Neural progenitor cell (in vitro differentiated cells): ENCODE measurements around the gene PARVG. TPM values are rescaled to one million over a fixed set of nuclear protein-coding genes. Genes with fewer than 3 reads are reported as not detected.

Experiments
- DNase-seq: peaks from one replicate; pipeline ENCODE4 v3.0.0-alpha.2; 2016; ENCODE audit warnings: low spot score
- H2AFZ ChIP-seq: fragments of 200-600 bp; sonication (generic); replicated peaks from 2 replicates; pipeline ENCODE4 v1.6.1; 2016; ENCODE audit warnings: antibody characterized with exemption
- H3F3A ChIP-seq: fragments of 200-600 bp; sonication (generic); 2 replicates; pipeline ENCODE4 v1.6.1; 2016; ENCODE audit warnings: antibody characterized with exemption, low read depth
- H3K27ac ChIP-seq: fragments of 200-600 bp; sonication (generic); 2 replicates; pipeline ENCODE4 v1.5.1; 2016; ENCODE audit warnings: mild to moderate bottlenecking
- H3K27me3 ChIP-seq: fragments of 200-600 bp; sonication (generic); 2 replicates; pipeline ENCODE4 v1.6.1; 2016; ENCODE audit warnings: mild to moderate bottlenecking, moderate library complexity
- H3K36me3 ChIP-seq: fragments of 200-600 bp; sonication (generic); 2 replicates; pipeline ENCODE4 v1.5.1; 2016
- H3K4me1 ChIP-seq: fragments of 200-600 bp; sonication (generic); 2 replicates; pipeline ENCODE4 v1.6.1; 2016; ENCODE audit warnings: mixed run types
- H3K4me2 ChIP-seq: fragments of 200-600 bp; sonication (generic); 2 replicates; pipeline ENCODE4 v1.6.1; 2016
- H3K4me3 ChIP-seq: fragments of 200-600 bp; sonication (generic); 2 replicates; pipeline ENCODE4 v1.5.1; 2016
- H3K79me2 ChIP-seq: fragments of 200-600 bp; sonication (generic); 2 replicates; pipeline ENCODE4 v1.6.1; 2016; ENCODE audit warnings: low read depth
- H3K9ac ChIP-seq: fragments of 200-600 bp; sonication (generic); 2 replicates; pipeline ENCODE4 v1.6.1; 2016
- H3K9me3 ChIP-seq: fragments of 200-600 bp; sonication (generic); 2 replicates; pipeline ENCODE4 v1.5.1; 2016; ENCODE audit warnings: low read depth
- H4K20me1 ChIP-seq: fragments of 200-600 bp; sonication (generic); 2 replicates; pipeline ENCODE4 v1.6.1; 2016; ENCODE audit warnings: low read depth
- H3K27ac Mint-ChIP-seq: 3 replicates; pipeline ENCODE4 v1.8.0; 2021; ENCODE audit warnings: mixed read lengths
- H3K27me3 Mint-ChIP-seq: 2 replicates; pipeline ENCODE4 v1.8.0; 2022; ENCODE audit warnings: low read depth, mild to moderate bottlenecking, inconsistent platforms, moderate library complexity, mixed read lengths; ENCODE audit not compliant: insufficient read depth
- H3K36me3 Mint-ChIP-seq: 3 replicates; pipeline ENCODE4 v1.8.0; 2021; ENCODE audit warnings: mixed read lengths
- H3K4me1 Mint-ChIP-seq: 3 replicates; pipeline ENCODE4 v1.8.0; 2021; ENCODE audit warnings: mixed read lengths
- H3K4me3 Mint-ChIP-seq: 3 replicates; pipeline ENCODE4 v1.8.0; 2021; ENCODE audit warnings: mild to moderate bottlenecking, moderate library complexity, mixed read lengths
- H3K9me3 Mint-ChIP-seq: 3 replicates; pipeline ENCODE4 v1.8.0; 2020; ENCODE audit warnings: mixed read lengths
- CTCF ChIP-seq: fragments of 200-600 bp; sonication (generic); IDR thresholded peaks from 2 replicates; pipeline ENCODE4 v1.5.1; 2017; ENCODE audit warnings: antibody characterized with exemption, mild to moderate bottlenecking
- EZH2 ChIP-seq: fragments of 200-600 bp; sonication (generic); IDR thresholded peaks from 2 replicates; pipeline ENCODE4 v1.6.1; 2017; ENCODE audit warnings: antibody characterized with exemption, mild to moderate bottlenecking, moderate library complexity
- EZH2phosphoT487 ChIP-seq: fragments of 200-600 bp; sonication (generic); IDR thresholded peaks from 2 replicates; pipeline ENCODE4 v1.6.1; 2017; ENCODE audit warnings: antibody characterized with exemption
- total RNA-seq: library from RNA; depleted of rRNA; stranded (reverse); fragments of >200 nt; gene quantifications from 2 replicates; pipeline ENCODE4 v1.2.3, GENCODE V29; 2015; ENCODE audit warnings: low replicate concordance

The PARVG gene
- total RNA-seq, 1 donor from 2014 or later, result not detected

GRCh38 chr22:44256556-44257485, 76.1 kb downstream of the PARVG start:
- TF ChIP-seq CTCF (no peak), EZH2phosphoT487 (no peak), EZH2 (no peak)
- H3K4me3 ChIP-seq, result no peak overlapping the region
- Mint-ChIP-seq H3K4me1 (peaks cover 12% of the 10 kb centered on the region), H3K27me3 (peaks cover 3% of the 10 kb centered on the region), H3K36me3 (no peaks in the 10 kb centered on the region), H3K9me3 (peaks cover 5% of the 10 kb centered on the region), H3K27ac (no peak overlapping the region), H3K4me3 (no peak overlapping the region)
- H3K9ac ChIP-seq, result no peak overlapping the region
- H3F3A ChIP-seq, result peaks cover 18% of the 10 kb centered on the region
- H3K4me1 ChIP-seq, result peaks cover 14% of the 10 kb centered on the region
- no peaks in the 10 kb centered on the region for H3K27me3 ChIP-seq
- H3K79me2 ChIP-seq, result no peaks in the 10 kb centered on the region
- H2AFZ ChIP-seq, result no peak overlapping the region
- no peaks in the 10 kb centered on the region for H3K9me3 ChIP-seq
- DNase-seq, result peak; percentile 70
- peak overlapping the region; percentile 51 for H3K4me2 ChIP-seq
- H4K20me1 ChIP-seq, result no peaks in the 10 kb centered on the region
- no peaks in the 10 kb centered on the region for H3K36me3 ChIP-seq
- peak overlapping the region; percentile 17 for H3K27ac ChIP-seq

Other genes with a start within 250 kb of the PARVG start
- 45.5 and 48.5 TPM in 2 replicates for gene SAMM50, start 225.5 kb upstream of the PARVG start, total RNA-seq
- 12.7 and 13.0 TPM in 2 replicates for gene PARVB, start 156.6 kb upstream of the PARVG start, total RNA-seq
- gene SHISAL1, start 132.0 kb downstream of the PARVG start, total RNA-seq, result 4.4 and 5.7 TPM in 2 replicates